WTC11 (cell line): Measurements from ENCODE around the gene RAB6A.

ENCODE experiments used
- ATF1 ChIP-seq: sonication (generic); formaldehyde crosslinking; IDR thresholded peaks from 2 replicates; pipeline ENCODE4 v1.8.1; 2023; ENCODE audit warnings: mild to moderate bottlenecking, moderate library complexity, missing genetic modification reagents
- CBFB ChIP-seq: sonication (generic); formaldehyde crosslinking; IDR thresholded peaks from 2 replicates; pipeline ENCODE4 v1.8.1; 2022; ENCODE audit warnings: mild to moderate bottlenecking, low read depth, missing genetic modification reagents
- CREB1 ChIP-seq: sonication (generic); formaldehyde crosslinking; IDR thresholded peaks from 2 replicates; pipeline ENCODE4 v1.8.0; 2023; ENCODE audit warnings: mild to moderate bottlenecking, missing genetic modification reagents
- ETV6 ChIP-seq: sonication (generic); formaldehyde crosslinking; IDR thresholded peaks from 2 replicates; pipeline ENCODE4 v1.8.1; 2022; ENCODE audit warnings: mild to moderate bottlenecking, missing genetic modification reagents
- HMGXB4 ChIP-seq: sonication (generic); formaldehyde crosslinking; IDR thresholded peaks from 2 replicates; pipeline ENCODE4 v1.8.1; 2023; ENCODE audit warnings: mild to moderate bottlenecking, moderate library complexity, missing genetic modification reagents
- NFYB ChIP-seq: sonication (generic); formaldehyde crosslinking; conservative IDR thresholded peaks from 2 replicates; pipeline ENCODE4 v1.8.0; 2022; ENCODE audit warnings: low read depth, missing genetic modification reagents
- PRDM15 ChIP-seq: sonication (generic); formaldehyde crosslinking; IDR thresholded peaks from 2 replicates; pipeline ENCODE4 v1.8.0; 2022; ENCODE audit warnings: missing genetic modification reagents
- TF ChIP-seq, protein P1 (sequence below): fragments of 200-600 bp; IDR thresholded peaks from 2 replicates; pipeline ENCODE4 v1.8.0; 2022; ENCODE audit warnings: antibody characterized with exemption
- TF ChIP-seq, protein P2 (sequence below): sonication (generic); formaldehyde crosslinking; IDR thresholded peaks from 2 replicates; pipeline ENCODE4 v1.8.0; 2022; ENCODE audit warnings: mild to moderate bottlenecking, missing genetic modification reagents

DNA sequence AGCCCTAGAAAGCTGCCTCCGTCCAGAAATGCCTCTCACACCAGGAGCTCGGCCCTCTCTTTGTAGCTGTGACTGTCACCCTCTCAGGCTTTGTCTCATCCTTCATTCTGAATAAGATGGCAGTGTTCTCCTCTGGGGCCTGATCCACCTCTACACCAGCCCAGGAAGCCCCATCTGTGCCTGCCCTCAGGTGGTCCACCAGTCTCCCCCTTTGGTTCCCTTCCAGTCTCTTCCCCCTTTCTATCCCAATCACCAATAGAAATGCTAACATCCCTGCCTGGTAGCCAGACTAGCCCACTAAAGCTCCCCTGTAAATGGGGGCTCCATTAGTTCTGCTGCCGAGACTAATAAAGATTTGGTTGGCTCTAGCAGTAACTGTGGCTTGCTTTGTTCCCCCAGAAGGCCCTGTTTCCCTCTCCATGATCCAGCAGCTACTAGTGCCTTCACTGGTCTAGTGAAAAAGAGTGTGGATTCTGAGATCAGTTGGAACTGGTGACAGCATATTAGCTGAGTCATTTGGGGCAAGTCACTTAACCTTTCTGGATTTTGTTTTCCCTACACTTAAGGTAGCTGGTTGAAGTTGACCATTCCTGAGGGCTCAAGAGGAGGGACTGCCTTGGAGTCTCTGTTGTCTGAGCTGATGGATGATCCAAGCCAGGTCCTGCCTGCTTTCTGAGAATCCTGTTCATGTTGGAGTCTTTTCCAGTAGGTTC is 98.3 kb downstream of the RAB6A start:
- TF ChIP-seq, protein P1, sequence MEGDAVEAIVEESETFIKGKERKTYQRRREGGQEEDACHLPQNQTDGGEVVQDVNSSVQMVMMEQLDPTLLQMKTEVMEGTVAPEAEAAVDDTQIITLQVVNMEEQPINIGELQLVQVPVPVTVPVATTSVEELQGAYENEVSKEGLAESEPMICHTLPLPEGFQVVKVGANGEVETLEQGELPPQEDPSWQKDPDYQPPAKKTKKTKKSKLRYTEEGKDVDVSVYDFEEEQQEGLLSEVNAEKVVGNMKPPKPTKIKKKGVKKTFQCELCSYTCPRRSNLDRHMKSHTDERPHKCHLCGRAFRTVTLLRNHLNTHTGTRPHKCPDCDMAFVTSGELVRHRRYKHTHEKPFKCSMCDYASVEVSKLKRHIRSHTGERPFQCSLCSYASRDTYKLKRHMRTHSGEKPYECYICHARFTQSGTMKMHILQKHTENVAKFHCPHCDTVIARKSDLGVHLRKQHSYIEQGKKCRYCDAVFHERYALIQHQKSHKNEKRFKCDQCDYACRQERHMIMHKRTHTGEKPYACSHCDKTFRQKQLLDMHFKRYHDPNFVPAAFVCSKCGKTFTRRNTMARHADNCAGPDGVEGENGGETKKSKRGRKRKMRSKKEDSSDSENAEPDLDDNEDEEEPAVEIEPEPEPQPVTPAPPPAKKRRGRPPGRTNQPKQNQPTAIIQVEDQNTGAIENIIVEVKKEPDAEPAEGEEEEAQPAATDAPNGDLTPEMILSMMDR: no peak
- TF ChIP-seq HMGXB4 (CRISPR knock-in tag) (no peak), CBFB (CRISPR knock-in tag) (no peak), PRDM15 (CRISPR knock-in tag) (no peak), ETV6 (no peak), CREB1 (no peak), ATF1 (CRISPR knock-in tag) (no peak), NFYB (no peak)
- TF ChIP-seq, protein P2, sequence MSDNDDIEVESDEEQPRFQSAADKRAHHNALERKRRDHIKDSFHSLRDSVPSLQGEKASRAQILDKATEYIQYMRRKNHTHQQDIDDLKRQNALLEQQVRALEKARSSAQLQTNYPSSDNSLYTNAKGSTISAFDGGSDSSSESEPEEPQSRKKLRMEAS (CRISPR knock-in tag): no peak
